Endothelial cell of umbilical vein (primary cell): ENCODE data around the gene MMP24. TPM values are rescaled to one million over a fixed set of nuclear protein-coding genes. Genes with fewer than 3 reads are reported as not detected.
A peak's percentile ranks its signal among the peaks of the same experiment; 100 is the strongest.

Source experiments
- BruUV-seq: library from RNA; stranded (reverse); fragments of 400-500 nt; replicated peaks from 2 replicates; lab custom pipeline; 2021; lab: Mats Ljungman, UMichigan
- CTCF ChIA-PET: fragments of 300-600, 350-600 bp; sonication (Branson Sonifier 250); formaldehyde crosslinking; loops from one replicate; lab custom pipeline; 2021; ENCODE audit warnings: antibody characterized with exemption, inconsistent platforms; lab: Charles Lee
- POLR2A ChIA-PET: fragments of 300-600, 350-600 bp; sonication (Branson Sonifier 250); formaldehyde crosslinking; loops from one replicate; lab custom pipeline; 2021; ENCODE audit warnings: antibody characterized with exemption, inconsistent platforms; lab: Charles Lee
- DNase-seq: peaks from one replicate; pipeline ENCODE4 v3.0.0-alpha.2; 2011; ENCODE audit warnings: low read depth, low spot score
- FAIRE-seq: peaks from 2 replicates; lab custom pipeline; 2011; peaks lifted over from hg19 to GRCh38; lab: Jason Lieb, UNC
- H2AFZ ChIP-seq: 2 replicates; pipeline ENCODE4 v1.6.0; 2012; ENCODE audit warnings: low read depth, low read length, control low read depth, inconsistent platforms
- H3K27ac ChIP-seq: 2 replicates; pipeline ENCODE4 v1.5.1; 2011; ENCODE audit warnings: low read depth, mild to moderate bottlenecking, control low read depth, low read length, moderate library complexity; ENCODE audit not compliant: insufficient read depth
- H3K27me3 ChIP-seq, 2 experiments: 2 replicates each; pipeline versions ENCODE4 v1.6.0 to v1.6.1; 2011; ENCODE audit warnings: low read length in 2 of 2, mixed read lengths in 1 of 2; ENCODE audit not compliant: control insufficient read depth in 2 of 2, insufficient read depth in 2 of 2
- H3K36me3 ChIP-seq, 2 experiments: 2 replicates in 1 of 2; 3 replicates in 1 of 2; pipeline ENCODE4 v1.5.1; 2011; ENCODE audit warnings: low read length in 2 of 2, mild to moderate bottlenecking in 1 of 2, moderate library complexity in 1 of 2; ENCODE audit not compliant: control insufficient read depth in 2 of 2, insufficient read depth in 2 of 2; ENCODE audit errors: extremely low read depth in 1 of 2
- H3K4me1 ChIP-seq: 3 replicates; pipeline ENCODE4 v1.5.1; 2011; ENCODE audit warnings: mild to moderate bottlenecking, low read length; ENCODE audit not compliant: control insufficient read depth, insufficient read depth; ENCODE audit errors: extremely low read depth
- H3K4me2 ChIP-seq: 2 replicates; pipeline ENCODE4 v1.6.1; 2011; ENCODE audit warnings: low read length, control low read depth, mixed read lengths; ENCODE audit not compliant: insufficient read depth
- H3K4me3 ChIP-seq, 3 experiments: fragments of 200-600 bp in 1 of 3; sonication (generic), shearing (Covaris generic) in 1 of 3; replicated peaks in 1 of 3; 2 replicates each; pipeline ENCODE4 v1.5.1; 2011 to 2016; ENCODE audit warnings: control low read depth in 3 of 3, low read length in 3 of 3, mild to moderate bottlenecking in 2 of 3, inconsistent platforms in 1 of 3, low read depth in 1 of 3, moderate library complexity in 1 of 3; ENCODE audit not compliant: insufficient read depth in 1 of 3
- H3K79me2 ChIP-seq: 2 replicates; pipeline ENCODE4 v1.6.0; 2012; ENCODE audit warnings: low read length, inconsistent platforms; ENCODE audit not compliant: control insufficient read depth, insufficient read depth
- H3K9ac ChIP-seq: replicated peaks from 2 replicates; pipeline ENCODE3; 2011; ENCODE audit warnings: low read length, control low read depth; ENCODE audit not compliant: insufficient read depth; ENCODE audit errors: extremely low read depth
- H3K9me1 ChIP-seq: replicated peaks from 3 replicates; pipeline ENCODE4 v1.6.0; 2011; ENCODE audit warnings: mild to moderate bottlenecking, low read length; ENCODE audit not compliant: control insufficient read depth, insufficient read depth; ENCODE audit errors: extremely low read depth
- H3K9me3 ChIP-seq: replicated peaks from 2 replicates; pipeline ENCODE4 v1.5.1; 2012; ENCODE audit warnings: low read length, inconsistent platforms; ENCODE audit not compliant: control insufficient read depth, insufficient read depth
- H4K20me1 ChIP-seq: replicated peaks from 2 replicates; pipeline ENCODE3; 2011; ENCODE audit warnings: mild to moderate bottlenecking, low read length; ENCODE audit not compliant: control insufficient read depth, insufficient read depth; ENCODE audit errors: extremely low read depth
- EZH2 ChIP-seq: IDR thresholded peaks from 2 replicates; pipeline ENCODE4 v1.6.1; 2012; ENCODE audit warnings: borderline replicate concordance, low read depth, mild to moderate bottlenecking, moderate library complexity, low read length, inconsistent platforms; ENCODE audit not compliant: severe bottlenecking
- FOS ChIP-seq: IDR thresholded peaks from 2 replicates; pipeline ENCODE4 v1.6.1; 2011; ENCODE audit warnings: mild to moderate bottlenecking, low read length, moderate library complexity, borderline replicate concordance; ENCODE audit not compliant: insufficient read depth
- GATA2 ChIP-seq: IDR thresholded peaks from 2 replicates; pipeline ENCODE4 v1.7.0; 2011; ENCODE audit warnings: low read depth, mild to moderate bottlenecking, moderate library complexity, mixed read lengths, low read length; ENCODE audit not compliant: insufficient read length, insufficient read depth
- JUN ChIP-seq: IDR thresholded peaks from 2 replicates; pipeline ENCODE4 v1.6.1; 2011; ENCODE audit warnings: borderline replicate concordance, low read depth; ENCODE audit not compliant: insufficient read length, insufficient read depth
- MAX ChIP-seq: IDR thresholded peaks from 2 replicates; pipeline ENCODE4 v1.6.1; 2011; ENCODE audit not compliant: insufficient read depth, insufficient read length
- MYC ChIP-seq: IDR thresholded peaks from one replicate; pipeline ENCODE4 v1.6.1; 2011; ENCODE audit warnings: mild to moderate bottlenecking, low read depth, low read length
- POLR2A ChIP-seq: IDR thresholded peaks from 2 replicates; pipeline ENCODE4 v1.6.1; 2012; ENCODE audit warnings: low read depth, mild to moderate bottlenecking, control low read depth, low read length
- POLR2AphosphoS5 ChIP-seq: IDR thresholded peaks from 2 replicates; pipeline ENCODE4 v1.6.1; 2012; ENCODE audit warnings: low read depth, mild to moderate bottlenecking, control low read depth, low read length, moderate library complexity; ENCODE audit not compliant: insufficient read depth
- dilution Hi-C: fragments of 300-500 bp; cut with MboI; formaldehyde crosslinking; loops from one replicate; pipeline ENCODE4 v1.15.0; 2019; ENCODE audit warnings: low sequenced_read_pairs; ENCODE audit not compliant: extremely low pct_ligation_motif_present
- intact Hi-C: fragments of 100-400 bp; cut with micrococcal nuclease; formaldehyde crosslinking; loops from one replicate; pipeline ENCODE4 v1.10.0; 2022
- polyA plus RNA-seq, 4 experiments: library from polyadenylated mRNA; depleted of rRNA in 3 of 4; stranded (reverse) in 3 of 4; unstranded in 1 of 4; fragments of >200 nt; gene quantifications; 2 replicates each; pipeline versions ENCODE4 v1.2.1 to v1.2.3, GENCODE V29; 2011 to 2012; ENCODE audit warnings: missing spikeins in 1 of 4
- total RNA-seq: library from RNA; stranded (reverse); gene quantifications from 2 replicates; pipeline ENCODE4 v1.2.3, GENCODE V29; 2021
- TF ChIP-seq, protein P1 (sequence below), 2 donors: IDR thresholded peaks; 1 replicate in 1 of 2; 2 replicates in 1 of 2; pipeline ENCODE4 v1.5.1; 2011; ENCODE audit warnings: low read length in 2 of 2, mild to moderate bottlenecking in 2 of 2, moderate library complexity in 2 of 2, control low read depth in 1 of 2, inconsistent platforms in 1 of 2, low read depth in 1 of 2; ENCODE audit not compliant: insufficient read depth in 1 of 2; ENCODE audit errors: extremely low read depth in 1 of 2

Gene MMP24
- total and polyA plus RNA-seq, 2 donors (not counting 3 experiments of a cell fraction or from before 2014, with no cell fraction given), result 0.27 to 0.54 TPM

DNA sequence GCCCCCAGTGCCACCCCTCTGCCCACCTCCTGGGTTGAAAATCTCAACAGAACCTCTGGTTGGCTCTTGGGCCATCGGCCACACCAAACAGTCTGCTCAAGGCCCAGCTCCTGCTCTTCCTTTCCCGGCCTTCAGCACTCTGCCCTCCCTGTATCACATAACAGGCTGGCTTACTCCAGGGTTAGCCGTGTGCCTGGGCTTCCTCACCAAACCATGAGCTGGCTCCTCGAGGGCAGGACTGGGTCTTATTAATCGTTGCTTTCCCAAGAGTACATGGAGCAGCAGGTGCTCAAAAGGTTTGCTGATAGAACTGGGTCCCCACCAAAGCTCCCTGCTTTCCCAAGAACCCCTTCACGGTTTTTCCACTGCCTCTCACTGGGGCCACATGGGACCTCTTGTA is 78.5 kb downstream of the MMP24 start:
- H3K9me1 ChIP-seq, result no peaks in the 10 kb centered on the region
- intact Hi-C loops, result loop anchor here (1.0 kb wide), 4 partner anchors 21 to 142 kb away; partner anchors contain the start of gene EIF6
- H3K36me3 ChIP-seq, result no peaks in the 10 kb centered on the region
- no peaks in the 10 kb centered on the region for H4K20me1 ChIP-seq
- H3K4me2 ChIP-seq, result no peak overlapping the region
- DNase-seq, result no peak
- no peaks in the 10 kb centered on the region for H3K27me3 ChIP-seq
- H3K4me3 ChIP-seq, result no peak overlapping the region
- CTCF ChIA-PET, result interaction anchor here (0.8 to 9.7 kb wide), 18 partner anchors 14 to 429 kb away, joined by 3 to 200 read pairs (median 10); partner anchors contain the start of genes EDEM2, EIF6, FAM83C and GDF5
- no peak for TF ChIP-seq MAX
- no peak for TF ChIP-seq FOS
- no peak for TF ChIP-seq MYC
- TF ChIP-seq GATA2, result no peak
- TF ChIP-seq, protein P1, sequence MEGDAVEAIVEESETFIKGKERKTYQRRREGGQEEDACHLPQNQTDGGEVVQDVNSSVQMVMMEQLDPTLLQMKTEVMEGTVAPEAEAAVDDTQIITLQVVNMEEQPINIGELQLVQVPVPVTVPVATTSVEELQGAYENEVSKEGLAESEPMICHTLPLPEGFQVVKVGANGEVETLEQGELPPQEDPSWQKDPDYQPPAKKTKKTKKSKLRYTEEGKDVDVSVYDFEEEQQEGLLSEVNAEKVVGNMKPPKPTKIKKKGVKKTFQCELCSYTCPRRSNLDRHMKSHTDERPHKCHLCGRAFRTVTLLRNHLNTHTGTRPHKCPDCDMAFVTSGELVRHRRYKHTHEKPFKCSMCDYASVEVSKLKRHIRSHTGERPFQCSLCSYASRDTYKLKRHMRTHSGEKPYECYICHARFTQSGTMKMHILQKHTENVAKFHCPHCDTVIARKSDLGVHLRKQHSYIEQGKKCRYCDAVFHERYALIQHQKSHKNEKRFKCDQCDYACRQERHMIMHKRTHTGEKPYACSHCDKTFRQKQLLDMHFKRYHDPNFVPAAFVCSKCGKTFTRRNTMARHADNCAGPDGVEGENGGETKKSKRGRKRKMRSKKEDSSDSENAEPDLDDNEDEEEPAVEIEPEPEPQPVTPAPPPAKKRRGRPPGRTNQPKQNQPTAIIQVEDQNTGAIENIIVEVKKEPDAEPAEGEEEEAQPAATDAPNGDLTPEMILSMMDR (IDR thresholded peaks at IDR 0.05; ENCODE audit: extremely low read depth in 1 of 2, insufficient read depth in 1 of 2, low read depth in 1 of 2, low read length in 2 of 2), result no peak
- TF ChIP-seq POLR2AphosphoS5, result no peak
- TF ChIP-seq POLR2A, result no peak
- no peak for TF ChIP-seq EZH2
- no peak for TF ChIP-seq JUN
- FAIRE-seq, result no peak
- H3K79me2 ChIP-seq, result no peaks in the 10 kb centered on the region
- POLR2A ChIA-PET, result interaction anchor here (1.3 to 1.5 kb wide), 2 partner anchors 27 to 150 kb away, joined by 3 to 9 read pairs; partner anchors contain the start of genes CEP250 and MMP24OS
- peak overlapping the region; percentile 82 for H3K27ac ChIP-seq
- dilution Hi-C loops, result no loop called here
- H3K4me1 ChIP-seq, result peaks cover 69% of the 10 kb centered on the region
- no peaks in the 10 kb centered on the region for H3K9me3 ChIP-seq
- H3K9ac ChIP-seq, result peak overlapping the region; percentile 22
- H2AFZ ChIP-seq, result no peak overlapping the region
- no TSS peak for BruUV-seq
